ENCODE data around the gene SLC25A40.
"Not testable (repeated sequence)": the region's sequence is repeated elsewhere in the genome, so short reads cannot be mapped to it uniquely, and the experiment has no call there.

GRCh38 chr7:87866533-87866932 lies 9.6 kb downstream of the SLC25A40 start:
- not testable (repeated sequence) for TF ChIP-seq CTCF, POLR2A (IDR thresholded peaks at IDR 0.05)

All from thyroid gland (tissue), 4 donors.